PC-3 (cell line): ENCODE results near the gene IL18RAP. TPM values are rescaled to one million over a fixed set of nuclear protein-coding genes. Genes with fewer than 3 reads are reported as not detected.

Experiments used
- ATAC-seq: fragments of 200-7000 bp; cut with Tn5 transposase; 2 replicates; pipeline ENCODE4 v1.9.1; 2020; ENCODE audit warnings: mild to moderate bottlenecking, moderate library complexity
- BruUV-seq: library from RNA; stranded (reverse); fragments of 400-500 nt; replicated peaks from 2 replicates; lab custom pipeline; 2021; lab: Mats Ljungman, UMichigan
- CTCF ChIA-PET: fragments of 300-600 bp; sonication (Branson Sonifier 250); formaldehyde crosslinking; loops from one replicate; lab custom pipeline; 2022; ENCODE audit warnings: antibody characterized with exemption; lab: Charles Lee
- POLR2A ChIA-PET: fragments of 300-600 bp; sonication (Branson Sonifier 250); formaldehyde crosslinking; loops from one replicate; lab custom pipeline; 2022; ENCODE audit warnings: antibody characterized with exemption; ENCODE audit not compliant: unreplicated experiment; lab: Charles Lee
- DNase-seq: peaks from one replicate; pipeline ENCODE4 v3.0.0-alpha.2; 2015
- H2AFZ ChIP-seq: fragments of 300-600 bp; sonication (generic); 2 replicates; pipeline ENCODE4 v1.6.0; 2016; ENCODE audit warnings: antibody characterized with exemption, low read length
- H3F3A ChIP-seq: fragments of 300-600 bp; sonication (generic); one replicate; pipeline ENCODE4 v1.6.0; 2017; ENCODE audit warnings: antibody characterized with exemption, low read length, control low read depth, mild to moderate bottlenecking; ENCODE audit not compliant: unreplicated experiment
- H3K27ac ChIP-seq: fragments of 300-600 bp; sonication (generic); 2 replicates; pipeline ENCODE4 v1.5.1; 2016; ENCODE audit warnings: mild to moderate bottlenecking, low read length
- H3K27me3 ChIP-seq: fragments of 300-600 bp; sonication (generic); 2 replicates; pipeline ENCODE4 v1.6.1; 2016; ENCODE audit warnings: low read length, mixed read lengths
- H3K36me3 ChIP-seq: fragments of 300-600 bp; sonication (generic); 2 replicates; pipeline ENCODE4 v1.6.1; 2016; ENCODE audit warnings: low read depth, mixed run types, low read length, mixed read lengths
- H3K4me1 ChIP-seq: fragments of 300-600 bp; sonication (generic); 2 replicates; pipeline ENCODE4 v1.5.1; 2016; ENCODE audit warnings: low read length; ENCODE audit not compliant: insufficient read depth
- H3K4me2 ChIP-seq: fragments of 300-600 bp; sonication (generic); 2 replicates; pipeline ENCODE4 v1.6.0; 2016; ENCODE audit warnings: low read length
- H3K4me3 ChIP-seq: fragments of 300-600 bp; sonication (generic); 2 replicates; pipeline ENCODE4 v1.5.1; 2016; ENCODE audit warnings: mild to moderate bottlenecking, low read length, mixed read lengths
- H3K79me2 ChIP-seq: fragments of 300-600 bp; sonication (generic); 2 replicates; pipeline ENCODE4 v1.6.1; 2017; ENCODE audit warnings: low read length, mixed read lengths
- H3K9ac ChIP-seq: fragments of 300-600 bp; sonication (generic); 2 replicates; pipeline ENCODE4 v1.6.0; 2016; ENCODE audit warnings: mild to moderate bottlenecking, low read length
- H3K9me2 ChIP-seq: fragments of 300-600 bp; sonication (generic); replicated peaks from 2 replicates; pipeline ENCODE4 v1.6.1; 2016; ENCODE audit warnings: mixed run types, low read length, mixed read lengths
- H3K9me3 ChIP-seq: fragments of 300-600 bp; sonication (generic); 2 replicates; pipeline ENCODE4 v1.6.1; 2016; ENCODE audit warnings: low read length, mixed read lengths
- H4K20me1 ChIP-seq: fragments of 300-600 bp; sonication (generic); 2 replicates; pipeline ENCODE4 v1.6.1; 2016; ENCODE audit warnings: low read length, mixed read lengths
- CTCF ChIP-seq: fragments of 300-600 bp; sonication (generic); conservative IDR thresholded peaks from 2 replicates; pipeline ENCODE4 v1.5.1; 2017; ENCODE audit warnings: antibody characterized with exemption, low read depth, mild to moderate bottlenecking, low read length
- EZH2 ChIP-seq: fragments of 300-600 bp; sonication (generic); IDR thresholded peaks from one replicate; pipeline ENCODE4 v1.6.1; 2017; ENCODE audit warnings: antibody characterized with exemption, mild to moderate bottlenecking, low read length; ENCODE audit not compliant: unreplicated experiment
- EZH2phosphoT487 ChIP-seq: fragments of 300-600 bp; sonication (generic); IDR thresholded peaks from 2 replicates; pipeline ENCODE4 v1.6.1; 2018; ENCODE audit warnings: mild to moderate bottlenecking, antibody characterized with exemption, low read length, borderline replicate concordance
- intact Hi-C: fragments of 100-400 bp; cut with micrococcal nuclease; formaldehyde crosslinking; loops from 2 replicates; pipeline ENCODE4 v1.9.0; 2023
- total RNA-seq: library from RNA; depleted of rRNA; stranded (reverse); fragments of >200 nt; gene quantifications from 2 replicates; pipeline ENCODE4 v1.2.3, GENCODE V29; 2014

The IL18RAP gene
- total RNA-seq, 1 experiment from 2014 or later = not detected

- Histone ChIP-seq H3K27me3 (peaks cover 43% of the 10 kb centered on the region), H3K9me3 (no peaks in the 10 kb centered on the region), H3K4me3 (no peak overlapping the region), H4K20me1 (no peaks in the 10 kb centered on the region), H3K9me2 (no peaks in the 10 kb centered on the region), H2AFZ (no peak overlapping the region), H3K9ac (no peak overlapping the region), H3K4me2 (no peak overlapping the region), H3K4me1 (no peaks in the 10 kb centered on the region), H3K27ac (no peak overlapping the region), H3F3A (no peaks in the 10 kb centered on the region), H3K36me3 (no peaks in the 10 kb centered on the region), H3K79me2 (no peaks in the 10 kb centered on the region)
- BruUV-seq = no TSS peak
- intact Hi-C loops = no loop called here
- POLR2A ChIA-PET = no interaction called here
- no peak for DNase-seq
- TF ChIP-seq CTCF (no peak), EZH2 (no peak), EZH2phosphoT487 (no peak)
- CTCF ChIA-PET = no interaction called here
- ATAC-seq = no peak
Measured at GRCh38 chr2:102424754-102425153, 1.8 kb downstream of the IL18RAP start.

GRCh38 chr2:102425441-102426132, 2.6 kb downstream of the IL18RAP start:
- H3K36me3 ChIP-seq = no peaks in the 10 kb centered on the region
- no peaks in the 10 kb centered on the region for H3K79me2 ChIP-seq
- no peak overlapping the region for H3K9ac ChIP-seq
- no TSS peak for BruUV-seq
- H3K9me2 ChIP-seq = no peaks in the 10 kb centered on the region
- POLR2A ChIA-PET = no interaction called here
- H3K27me3 ChIP-seq = peaks cover 39% of the 10 kb centered on the region
- no peak overlapping the region for H2AFZ ChIP-seq
- no peak overlapping the region for H3K27ac ChIP-seq
- CTCF ChIA-PET = no interaction called here
- no peak overlapping the region for H3K4me2 ChIP-seq
- H3K4me3 ChIP-seq = no peak overlapping the region
- TF ChIP-seq EZH2 = no peak
- TF ChIP-seq EZH2phosphoT487 = no peak
- no peak for TF ChIP-seq CTCF
- H3K9me3 ChIP-seq = no peaks in the 10 kb centered on the region
- H4K20me1 ChIP-seq = no peaks in the 10 kb centered on the region
- intact Hi-C loops = no loop called here
- ATAC-seq = no peak
- no peaks in the 10 kb centered on the region for H3K4me1 ChIP-seq
- no peaks in the 10 kb centered on the region for H3F3A ChIP-seq
- no peak for DNase-seq

- H3K27me3 ChIP-seq = peaks cover 28% of the 10 kb centered on the region; the same call in 1 of the 2 replicates
- ChIA-PET POLR2A (no interaction called here), CTCF (no interaction called here)
- intact Hi-C loops = no loop called here
- H3F3A ChIP-seq = no peaks in the 10 kb centered on the region
- H3K4me1 ChIP-seq = no peaks in the 10 kb centered on the region
- H2AFZ ChIP-seq = no peak overlapping the region
- DNase-seq = no peak
- no peaks in the 10 kb centered on the region for H3K9me2 ChIP-seq
- no TSS peak for BruUV-seq
- H3K36me3 ChIP-seq = no peaks in the 10 kb centered on the region
- H3K9ac ChIP-seq = no peak overlapping the region
- no peak overlapping the region for H3K4me3 ChIP-seq
- H3K9me3 ChIP-seq = no peaks in the 10 kb centered on the region
- no peak overlapping the region for H3K4me2 ChIP-seq
- TF ChIP-seq CTCF (no peak), EZH2phosphoT487 (no peak), EZH2 (no peak)
- H4K20me1 ChIP-seq = no peaks in the 10 kb centered on the region
- H3K27ac ChIP-seq = no peak overlapping the region
- H3K79me2 ChIP-seq = no peaks in the 10 kb centered on the region
- ATAC-seq = no peak
Measured at GRCh38 chr2:102427249-102427648, 4.3 kb downstream of the IL18RAP start.
